GM12878 (cell line): ENCODE data around the gene COX19. TPM values are rescaled to one million over a fixed set of nuclear protein-coding genes. Genes with fewer than 3 reads are reported as not detected.

Experiments
- ATAC-seq: fragments of 200-7000 bp; cut with Tn5 transposase; 3 replicates; pipeline ENCODE4 v1.9.1; 2020; ENCODE audit warnings: mild to moderate bottlenecking, moderate library complexity
- BruUV-seq: library from RNA; stranded (reverse); fragments of 400-500 nt; replicated peaks from 2 replicates; lab custom pipeline; 2021; lab: Mats Ljungman, UMichigan
- CTCF ChIA-PET: fragments of 300-600 bp; sonication (Branson Sonifier 250); formaldehyde crosslinking; extraction: SDS; loops from one replicate; lab custom pipeline; 2021; ENCODE audit warnings: inconsistent platforms; lab: Yijun Ruan, JAX
- POLR2A ChIA-PET: fragments of 350-600 bp; formaldehyde crosslinking; extraction: SDS; loops from one replicate; lab custom pipeline; 2021; ENCODE audit warnings: inconsistent platforms; lab: Charles Lee
- RAD21 ChIA-PET: fragments of 300-600 bp; sonication (Branson Sonifier 250); formaldehyde crosslinking; loops from one replicate; lab custom pipeline; 2023; ENCODE audit warnings: antibody characterized with exemption; ENCODE audit not compliant: unreplicated experiment; lab: Charles Lee
- SMC1A ChIA-PET: fragments of 300-600 bp; sonication (Branson Sonifier 250); formaldehyde crosslinking; loops from one replicate; lab custom pipeline; 2023; ENCODE audit not compliant: unreplicated experiment, uncharacterized antibody; lab: Charles Lee
- DNase-seq: peaks from one replicate; pipeline ENCODE4 v3.0.0-alpha.2; 2011; ENCODE audit warnings: low read depth, low spot score
- FAIRE-seq: peaks from 3 replicates; lab custom pipeline; 2011; peaks lifted over from hg19 to GRCh38; lab: Jason Lieb, UNC
- H2AFZ ChIP-seq: 2 replicates; pipeline ENCODE4 v1.6.0; 2011; ENCODE audit warnings: low read depth, low read length, control low read depth; ENCODE audit not compliant: control insufficient read depth
- H3K27ac ChIP-seq: 2 replicates; pipeline ENCODE4 v1.5.1; 2011; ENCODE audit warnings: control low read depth; ENCODE audit not compliant: control insufficient read depth, insufficient read depth
- H3K27me3 ChIP-seq, 2 experiments: replicated peaks in 1 of 2; 2 replicates each; pipeline versions ENCODE4 v1.6.0 to v1.6.1; 2011; ENCODE audit warnings: low read length in 1 of 2; ENCODE audit not compliant: control insufficient read depth in 2 of 2, insufficient read depth in 2 of 2
- H3K36me3 ChIP-seq, 2 experiments: 2 replicates each; pipeline ENCODE4 v1.5.1; 2011; ENCODE audit warnings: low read length in 1 of 2; ENCODE audit not compliant: control insufficient read depth in 2 of 2, insufficient read depth in 2 of 2
- H3K4me1 ChIP-seq: 2 replicates; pipeline ENCODE4 v1.6.1; 2011; ENCODE audit warnings: mild to moderate bottlenecking, low read length, moderate library complexity, mixed read lengths; ENCODE audit not compliant: control insufficient read depth, insufficient read depth
- H3K4me2 ChIP-seq: 2 replicates; pipeline ENCODE4 v1.6.0; 2011; ENCODE audit warnings: control low read depth; ENCODE audit not compliant: control insufficient read depth, insufficient read depth
- H3K4me3 ChIP-seq: fragments of 200-600 bp; sonication (generic); 2 replicates; pipeline ENCODE4 v1.5.1; 2016
- H3K79me2 ChIP-seq: 2 replicates; pipeline ENCODE4 v1.6.0; 2011; ENCODE audit warnings: low read length; ENCODE audit not compliant: control insufficient read depth, insufficient read depth
- H3K9ac ChIP-seq: 2 replicates; pipeline ENCODE4 v1.8.0; 2011; ENCODE audit warnings: low read length, control low read depth, mixed read lengths; ENCODE audit not compliant: control insufficient read depth, insufficient read depth
- H3K9me3 ChIP-seq: replicated peaks from 3 replicates; pipeline ENCODE4 v1.5.1; 2011; ENCODE audit warnings: mild to moderate bottlenecking, low read length; ENCODE audit not compliant: control insufficient read depth, insufficient read depth
- H4K20me1 ChIP-seq: 2 replicates; pipeline ENCODE4 v1.6.0; 2011; ENCODE audit not compliant: control insufficient read depth, insufficient read depth
- EP300 ChIP-seq, 2 experiments: fragments of 150-350 bp in 1 of 2; IDR thresholded peaks; 2 replicates each; pipeline ENCODE4 v1.6.1; 2011 to 2012; ENCODE audit warnings: low read depth in 2 of 2, low read length in 2 of 2, borderline replicate concordance in 1 of 2, improper control_type of control experiment in 1 of 2, inconsistent platforms in 1 of 2; ENCODE audit not compliant: control insufficient read depth in 1 of 2
- ETV6 ChIP-seq, 2 experiments: fragments of 450-650 bp in 1 of 2; IDR thresholded peaks in 1 of 2; conservative IDR thresholded peaks in 1 of 2; 2 replicates each; pipeline ENCODE4 v1.6.1; 2014; ENCODE audit warnings: antibody characterized with exemption in 1 of 2, borderline replicate concordance in 1 of 2, low read depth in 1 of 2, mild to moderate bottlenecking in 1 of 2, moderate library complexity in 1 of 2
- FOXK2 ChIP-seq: fragments of 450-650 bp; IDR thresholded peaks from 2 replicates; pipeline ENCODE4 v1.6.1; 2017; ENCODE audit warnings: mild to moderate bottlenecking, moderate library complexity
- IRF3 ChIP-seq: fragments of 450-650 bp; IDR thresholded peaks from 2 replicates; pipeline ENCODE4 v1.6.1; 2014; ENCODE audit warnings: mild to moderate bottlenecking
- KLF5 ChIP-seq: fragments of 450-650 bp; IDR thresholded peaks from 2 replicates; pipeline ENCODE4 v1.6.1; 2014; ENCODE audit warnings: mild to moderate bottlenecking; ENCODE audit not compliant: partially characterized antibody
- LARP7 ChIP-seq: fragments of 450-650 bp; IDR thresholded peaks from 2 replicates; pipeline ENCODE4 v1.6.1; 2017; ENCODE audit warnings: mild to moderate bottlenecking
- NKRF ChIP-seq: fragments of 450-650 bp; conservative IDR thresholded peaks from 2 replicates; pipeline ENCODE4 v1.6.1; 2017; ENCODE audit warnings: mild to moderate bottlenecking, moderate library complexity
- POU2F2 ChIP-seq: IDR thresholded peaks from 3 replicates; pipeline ENCODE4 v1.6.1; 2011; ENCODE audit warnings: low read depth, mild to moderate bottlenecking, low read length, borderline replicate concordance
- SRF ChIP-seq, 2 experiments: IDR thresholded peaks; 2 replicates each; pipeline ENCODE4 v1.6.1; 2011; ENCODE audit warnings: low read depth in 2 of 2, low read length in 2 of 2, mild to moderate bottlenecking in 1 of 2, moderate library complexity in 1 of 2
- TAF1 ChIP-seq: IDR thresholded peaks from 2 replicates; pipeline ENCODE4 v1.6.1; 2011; ENCODE audit warnings: mild to moderate bottlenecking, low read depth, low read length, borderline replicate concordance
- ZBTB4 ChIP-seq: fragments of 450-650 bp; formaldehyde crosslinking; IDR thresholded peaks from 2 replicates; pipeline ENCODE4 v1.4.0; 2022; ENCODE audit warnings: mild to moderate bottlenecking, moderate library complexity
- ZNF622 ChIP-seq: fragments of 450-650 bp; IDR thresholded peaks from 2 replicates; pipeline ENCODE4 v1.6.1; 2017; ENCODE audit warnings: mild to moderate bottlenecking, inconsistent platforms
- WGBS: methylation state at CpG from one replicate; pipeline ENCODE4 v1.1.6; 2016; ENCODE audit warnings: low lambda C conversion rate; ENCODE audit not compliant: insufficient replicate concordance, insufficient coverage; ENCODE audit errors: missing lambda C conversion rate; 5-methylcytosine and 5-hydroxymethylcytosine counted together
- in situ Hi-C: fragments of 300-500 bp; cut with MboI; formaldehyde crosslinking; loops from 9 replicates; pipeline ENCODE4 v1.14.3; 2018; ENCODE audit warnings: mixed read lengths
- intact Hi-C: fragments of 100-400 bp; cut with micrococcal nuclease; formaldehyde crosslinking; loops from one replicate; pipeline ENCODE4 v1.14.2; 2022; ENCODE audit not compliant: unreplicated experiment
- polyA plus RNA-seq, 11 experiments: library from polyadenylated mRNA; depleted of rRNA in 4 of 11; unstranded in 6 of 11; stranded (reverse) in 5 of 11; fragments of >200 nt; fragmentation: Nextera tagmentation in 4 of 11; fragmentation: Illumina TruSeq in 1 of 11; extraction: Ambion mirVana in 4 of 11; extraction: Trizol in 1 of 11; gene quantifications; 1 replicate in 1 of 11; 2 replicates in 10 of 11; pipeline versions ENCODE4 v1.2.1 to v1.2.3, GENCODE V29; 2011 to 2016; ENCODE audit warnings: inconsistent platforms in 2 of 11, missing spikeins in 2 of 11, low read depth in 1 of 11
- total RNA-seq, 4 experiments: library from RNA; depleted of rRNA in 3 of 4; stranded (reverse); fragments of >200 nt in 3 of 4; fragmentation: Illumina TruSeq in 1 of 4; extraction: Trizol in 1 of 4; gene quantifications; 2 replicates each; pipeline versions ENCODE4 v1.2.1 to v1.2.3, GENCODE V29; 2013 to 2021

Gene COX19
- total and polyA plus RNA-seq, 10 of the 15 experiments (the other 5 are each of a cell fraction or from before 2014, with no cell fraction given), result 3.7 to 17.9 (median 10.8) TPM

- Histone ChIP-seq H4K20me1 (no peaks in the 10 kb centered on the region), H3K36me3 (peaks cover 2 to 12% of the 10 kb centered on the region in 2 experiments; a peak in 3 of 4 replicates), H3K27ac (no peak overlapping the region)
- POLR2A ChIA-PET, result no interaction called here
- DNase-seq (no peak), FAIRE-seq (no peak)
- RAD21 ChIA-PET, result no interaction called here
- SMC1A ChIA-PET, result no interaction called here
- in situ Hi-C loops, result no loop called here
- TF ChIP-seq ZNF622 (no peak), LARP7 (no peak), IRF3 (no peak), NKRF (no peak), SRF (IDR thresholded peaks at IDR 0.05; ENCODE audit: low read depth in 2 of 2, low read length in 2 of 2) (no peak), EP300 (IDR thresholded peaks at IDR 0.05; ENCODE audit: borderline replicate concordance in 1 of 2, control insufficient read depth in 1 of 2, low read depth in 2 of 2, low read length in 2 of 2) (no peak), ETV6 (conservative IDR thresholded peaks at IDR 0.05 in 1 of 2, IDR thresholded peaks at IDR 0.05 in 1 of 2; ENCODE audit: borderline replicate concordance in 1 of 2, low read depth in 1 of 2) (no peak), TAF1 (no peak), FOXK2 (no peak), POU2F2 (no peak), ZBTB4 (no peak), KLF5 (no peak)
- TF ChIP-seq, all 136 proteins: peak for 0
- CTCF ChIA-PET, result no interaction called here
- no peaks in the 10 kb centered on the region for H3K4me1 ChIP-seq
- 88% methylated on average over 11 of the region's 11 CpGs for WGBS
- intact Hi-C loops, result no loop called here
- H3K4me2 ChIP-seq, result no peak overlapping the region
- no peak overlapping the region for H3K4me3 ChIP-seq
- no peaks in the 10 kb centered on the region for H3K27me3 ChIP-seq
- no peak overlapping the region for H3K9ac ChIP-seq
- no TSS peak for BruUV-seq
- no peaks in the 10 kb centered on the region for H3K9me3 ChIP-seq
- ATAC-seq, result no peak
- no peak overlapping the region for H2AFZ ChIP-seq
- H3K79me2 ChIP-seq, result peaks cover 2% of the 10 kb centered on the region; the same call in 1 of the 2 replicates
These were observed 38.2 kb upstream of the COX19 start for GRCh38 chr7:1013581-1013980.
